CD14-positive monocyte (primary cell): ENCODE results near the gene F13B. TPM values are rescaled to one million over a fixed set of nuclear protein-coding genes. Genes with fewer than 3 reads are reported as not detected.

ENCODE experiments used
- DNase-seq, 3 donors: peaks; one replicate each; pipeline ENCODE4 v3.0.0-alpha.2; 2011 to 2022
- H2AFZ ChIP-seq: 2 replicates; pipeline ENCODE4 v1.6.0; 2012; ENCODE audit warnings: mild to moderate bottlenecking, low read depth, low read length, inconsistent platforms; ENCODE audit not compliant: insufficient read depth, poor library complexity, severe bottlenecking
- H3K27ac ChIP-seq, 2 donors: 1 replicate in 1 of 2; 2 replicates in 1 of 2; pipeline ENCODE4 v1.5.1; 2012 to 2013; ENCODE audit warnings: low read length in 2 of 2, control low read depth in 1 of 2, inconsistent platforms in 1 of 2, low read depth in 1 of 2, mild to moderate bottlenecking in 1 of 2
- H3K27me3 ChIP-seq, 2 donors: one replicate each; pipeline versions ENCODE4 v1.6.0 to v1.6.1; 2011 to 2013; ENCODE audit warnings: low read length in 2 of 2; ENCODE audit not compliant: control insufficient read depth in 2 of 2, insufficient read depth in 2 of 2
- H3K36me3 ChIP-seq, 2 donors: replicated peaks in 1 of 2; 1 replicate in 1 of 2; 2 replicates in 1 of 2; pipeline versions ENCODE4 v1.5.1 to v1.6.1; 2012 to 2013; ENCODE audit warnings: low read length in 2 of 2, control low read depth in 1 of 2, inconsistent platforms in 1 of 2, mild to moderate bottlenecking in 1 of 2; ENCODE audit not compliant: insufficient read depth in 2 of 2, control insufficient read depth in 1 of 2
- H3K4me1 ChIP-seq, 2 donors: 1 replicate in 1 of 2; 2 replicates in 1 of 2; pipeline versions ENCODE4 v1.5.1 to v1.6.1; 2012 to 2013; ENCODE audit warnings: low read length in 2 of 2, control low read depth in 1 of 2, inconsistent platforms in 1 of 2, mild to moderate bottlenecking in 1 of 2, moderate library complexity in 1 of 2; ENCODE audit not compliant: insufficient read depth in 2 of 2, control insufficient read depth in 1 of 2
- H3K4me2 ChIP-seq: replicated peaks from 2 replicates; pipeline ENCODE3; 2012; ENCODE audit warnings: low read length, moderate library complexity, mild to moderate bottlenecking; ENCODE audit not compliant: poor library complexity, severe bottlenecking; ENCODE audit errors: extremely low read depth
- H3K4me3 ChIP-seq, 3 experiments: fragments of 200-600 bp in 1 of 3; sonication (generic) in 1 of 3; replicated peaks in 1 of 3; 1 replicate in 2 of 3; 2 replicates in 1 of 3; pipeline ENCODE4 v1.5.1; 2011 to 2013; ENCODE audit warnings: low read length in 3 of 3, mild to moderate bottlenecking in 3 of 3, control low read depth in 2 of 3, low read depth in 2 of 3, inconsistent platforms in 1 of 3, moderate library complexity in 1 of 3
- H3K79me2 ChIP-seq: 2 replicates; pipeline ENCODE4 v1.6.0; 2012; ENCODE audit warnings: mild to moderate bottlenecking, control low read depth, inconsistent platforms, low read length, moderate library complexity; ENCODE audit not compliant: insufficient read depth
- H3K9ac ChIP-seq: 2 replicates; pipeline ENCODE4 v1.6.0; 2017; ENCODE audit warnings: low read length, mild to moderate bottlenecking; ENCODE audit not compliant: insufficient read depth, poor library complexity, severe bottlenecking
- H3K9me3 ChIP-seq, 2 donors: replicated peaks in 1 of 2; 1 replicate in 1 of 2; 2 replicates in 1 of 2; pipeline versions ENCODE4 v1.5.1 to v1.6.1; 2012 to 2013; ENCODE audit warnings: low read length in 2 of 2, control low read depth in 1 of 2; ENCODE audit not compliant: control insufficient read depth in 1 of 2, insufficient read depth in 1 of 2
- H4K20me1 ChIP-seq: 2 replicates; pipeline ENCODE4 v1.6.0; 2012; ENCODE audit warnings: mild to moderate bottlenecking, low read length, control low read depth, moderate library complexity; ENCODE audit not compliant: insufficient read depth
- H3K27ac Mint-ChIP-seq, 7 donors: one replicate each; pipeline ENCODE4 v1.8.0; 2020; ENCODE audit warnings: mild to moderate bottlenecking in 7 of 7, mixed read lengths in 7 of 7, moderate library complexity in 6 of 7, inconsistent platforms in 2 of 7
- H3K27me3 Mint-ChIP-seq, 3 donors: one replicate each; pipeline ENCODE4 v1.8.0; 2021 to 2022; ENCODE audit warnings: low read depth in 3 of 3, mild to moderate bottlenecking in 3 of 3, mixed read lengths in 3 of 3, moderate library complexity in 3 of 3, inconsistent platforms in 1 of 3
- H3K36me3 Mint-ChIP-seq, 2 donors: one replicate each; pipeline ENCODE4 v1.8.0; 2020; ENCODE audit warnings: mixed read lengths in 2 of 2, inconsistent platforms in 1 of 2, mild to moderate bottlenecking in 1 of 2
- H3K4me1 Mint-ChIP-seq: one replicate; pipeline ENCODE4 v1.8.0; 2020; ENCODE audit warnings: mild to moderate bottlenecking, mixed read lengths
- H3K4me3 Mint-ChIP-seq, 2 donors: one replicate each; pipeline ENCODE4 v1.8.0; 2020; ENCODE audit warnings: mild to moderate bottlenecking in 2 of 2, mixed read lengths in 2 of 2, moderate library complexity in 1 of 2
- H3K9me3 Mint-ChIP-seq, 7 donors: one replicate each; pipeline ENCODE4 v1.8.0; 2020 to 2022; ENCODE audit warnings: mixed read lengths in 7 of 7, mild to moderate bottlenecking in 6 of 7, moderate library complexity in 6 of 7, inconsistent platforms in 2 of 7
- WGBS: methylation state at CpG from one replicate; pipeline ENCODE4 v1.1.5; 2013; ENCODE audit warnings: missing lambda C conversion rate; ENCODE audit not compliant: insufficient coverage; 5-methylcytosine and 5-hydroxymethylcytosine counted together
- intact Hi-C, 2 donors: fragments of 100-400 bp; cut with micrococcal nuclease; formaldehyde crosslinking; loops; one replicate each; pipeline versions ENCODE4 v1.15.0 to v1.15.1; 2023
- polyA plus RNA-seq, 3 donors: library from polyadenylated mRNA; depleted of rRNA in 1 of 3; unstranded in 2 of 3; stranded (reverse) in 1 of 3; fragments of 300-500 nt in 2 of 3; fragments of >200 nt in 1 of 3; fragmentation: Illumina TruSeq in 2 of 3; gene quantifications; 1 replicate in 2 of 3; 2 replicates in 1 of 3; pipeline ENCODE4 v1.2.3, GENCODE V29; 2012 to 2021
- TF ChIP-seq, protein P1 (sequence below): fragments of 200-600 bp; IDR thresholded peaks from one replicate; pipeline ENCODE4 v1.8.0; 2022; ENCODE audit warnings: antibody characterized with exemption, mild to moderate bottlenecking

The F13B gene
- polyA plus RNA-seq, 3 donors: not detected

DNA sequence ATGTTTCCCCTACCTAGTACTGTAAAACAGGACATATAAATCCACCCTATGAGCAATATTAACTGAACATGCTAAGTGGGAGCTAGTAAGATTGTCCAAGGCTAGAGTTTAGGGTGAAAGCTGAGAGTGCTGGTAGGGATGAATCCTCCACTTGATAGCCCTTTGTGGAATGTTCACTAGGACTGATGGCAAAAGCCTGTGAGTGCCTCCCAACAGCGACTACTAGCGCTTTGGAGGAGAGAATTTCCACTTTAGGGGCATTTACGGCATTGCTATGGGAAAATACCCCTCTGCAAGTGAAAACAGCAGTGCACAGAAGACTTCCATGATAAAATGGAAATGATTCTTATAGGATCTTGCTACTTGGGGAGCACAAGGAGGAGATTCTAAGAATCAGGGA, 53.8 kb downstream of the F13B start:
- Histone ChIP-seq H3K4me3 (no peak overlapping the region), H3K9ac (no peak overlapping the region), H3K9me3 (peaks cover 0 to 4% of the 10 kb centered on the region in 2 donors), H3K4me1 (no peaks in the 10 kb centered on the region), H3K27me3 (no peaks in the 10 kb centered on the region), H3K36me3 (no peaks in the 10 kb centered on the region), H4K20me1 (no peaks in the 10 kb centered on the region), H3K79me2 (no peaks in the 10 kb centered on the region), H2AFZ (no peak overlapping the region), H3K4me2 (no peak overlapping the region), H3K27ac (no peak overlapping the region)
- WGBS: 80% methylated on average over 2 of the region's 3 CpGs
- DNase-seq: no peak
- TF ChIP-seq, protein P1, sequence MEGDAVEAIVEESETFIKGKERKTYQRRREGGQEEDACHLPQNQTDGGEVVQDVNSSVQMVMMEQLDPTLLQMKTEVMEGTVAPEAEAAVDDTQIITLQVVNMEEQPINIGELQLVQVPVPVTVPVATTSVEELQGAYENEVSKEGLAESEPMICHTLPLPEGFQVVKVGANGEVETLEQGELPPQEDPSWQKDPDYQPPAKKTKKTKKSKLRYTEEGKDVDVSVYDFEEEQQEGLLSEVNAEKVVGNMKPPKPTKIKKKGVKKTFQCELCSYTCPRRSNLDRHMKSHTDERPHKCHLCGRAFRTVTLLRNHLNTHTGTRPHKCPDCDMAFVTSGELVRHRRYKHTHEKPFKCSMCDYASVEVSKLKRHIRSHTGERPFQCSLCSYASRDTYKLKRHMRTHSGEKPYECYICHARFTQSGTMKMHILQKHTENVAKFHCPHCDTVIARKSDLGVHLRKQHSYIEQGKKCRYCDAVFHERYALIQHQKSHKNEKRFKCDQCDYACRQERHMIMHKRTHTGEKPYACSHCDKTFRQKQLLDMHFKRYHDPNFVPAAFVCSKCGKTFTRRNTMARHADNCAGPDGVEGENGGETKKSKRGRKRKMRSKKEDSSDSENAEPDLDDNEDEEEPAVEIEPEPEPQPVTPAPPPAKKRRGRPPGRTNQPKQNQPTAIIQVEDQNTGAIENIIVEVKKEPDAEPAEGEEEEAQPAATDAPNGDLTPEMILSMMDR: no peak
- Mint-ChIP-seq H3K9me3 (peaks cover 4 to 11% (median 5%) of the 10 kb centered on the region in 7 donors), H3K27me3 (peaks cover 0 to 2% (median 0%) of the 10 kb centered on the region in 3 donors), H3K4me1 (no peaks in the 10 kb centered on the region), H3K27ac (no peak overlapping the region), H3K4me3 (no peak overlapping the region), H3K36me3 (no peaks in the 10 kb centered on the region)
- intact Hi-C loops: no loop called here

GRCh38 chr1:197011614-197012013, 55.4 kb downstream of the F13B start:
- Mint-ChIP-seq H3K27ac (no peak overlapping the region), H3K27me3 (peaks cover 0 to 2% (median 0%) of the 10 kb centered on the region in 3 donors), H3K36me3 (no peaks in the 10 kb centered on the region), H3K4me1 (no peaks in the 10 kb centered on the region), H3K4me3 (no peak overlapping the region), H3K9me3 (peaks cover 4 to 13% (median 7%) of the 10 kb centered on the region in 7 donors)
- WGBS: no CpG with 5 or more reads among the region's 1 CpG
- H3K27ac ChIP-seq: no peak overlapping the region
- no peaks in the 10 kb centered on the region for H3K36me3 ChIP-seq
- H3K27me3 ChIP-seq: no peaks in the 10 kb centered on the region
- no peaks in the 10 kb centered on the region for H3K4me1 ChIP-seq
- no peaks in the 10 kb centered on the region for H4K20me1 ChIP-seq
- TF ChIP-seq, protein P1: no peak
- no peak overlapping the region for H3K4me2 ChIP-seq
- H3K9ac ChIP-seq: no peak overlapping the region
- peaks cover 0 to 4% of the 10 kb centered on the region in 2 donors for H3K9me3 ChIP-seq
- H3K4me3 ChIP-seq: no peak overlapping the region
- H2AFZ ChIP-seq: no peak overlapping the region
- H3K79me2 ChIP-seq: no peaks in the 10 kb centered on the region
- DNase-seq: no peak
- intact Hi-C loops: no loop called here
